Neural crest cell (in vitro differentiated cells): ENCODE results near the gene FOXP1. TPM values are rescaled to one million over a fixed set of nuclear protein-coding genes. Genes with fewer than 3 reads are reported as not detected.

ENCODE experiments used
- DNase-seq: peaks from one replicate; pipeline ENCODE4 v3.0.0; 2021; ENCODE audit warnings: low read depth, mixed read lengths, low spot score
- H3K27ac Mint-ChIP-seq: one replicate; pipeline ENCODE4 v1.8.0; 2021; ENCODE audit warnings: mild to moderate bottlenecking, mixed read lengths; ENCODE audit not compliant: unreplicated experiment
- H3K27me3 Mint-ChIP-seq: 2 replicates; pipeline ENCODE4 v1.8.0; 2021; ENCODE audit warnings: low read depth, mild to moderate bottlenecking, mixed read lengths
- H3K36me3 Mint-ChIP-seq: 2 replicates; pipeline ENCODE4 v1.8.0; 2021; ENCODE audit warnings: low read depth, mild to moderate bottlenecking, mixed read lengths
- H3K4me1 Mint-ChIP-seq: 2 replicates; pipeline ENCODE4 v1.8.0; 2021; ENCODE audit warnings: mixed read lengths
- H3K4me3 Mint-ChIP-seq: one replicate; pipeline ENCODE4 v1.8.0; 2021; ENCODE audit warnings: mild to moderate bottlenecking, mixed read lengths
- H3K9me3 Mint-ChIP-seq: 2 replicates; pipeline ENCODE4 v1.8.0; 2021; ENCODE audit warnings: mixed read lengths
- CTCF ChIP-seq: fragments of 200-600 bp; sonication (generic); conservative IDR thresholded peaks from 2 replicates; pipeline ENCODE4 v1.5.0; 2021; ENCODE audit warnings: antibody characterized with exemption, mild to moderate bottlenecking
- microRNA-seq: library from miRNA; unstranded; fragments of <30 nt; microRNA quantifications from one replicate; pipeline ENCODE4, GENCODE V29; 2020
- total RNA-seq: library from RNA; stranded (reverse); gene quantifications from 2 replicates; pipeline ENCODE4 v1.2.1, GENCODE V29; 2021

FOXP1 gene
- total RNA-seq, 1 donor from 2014 or later, result 22.8 TPM

- H3K4me3 Mint-ChIP-seq, result no peak overlapping the region
These were observed 664.4 kb downstream of the FOXP1 start for GRCh38 chr3:70919091-70919490.

GRCh38 chr3:70916375-70917055 lies 667.0 kb downstream of the FOXP1 start:
- Mint-ChIP-seq H3K27ac (no peak overlapping the region), H3K4me3 (no peak overlapping the region), H3K27me3 (no peaks in the 10 kb centered on the region), H3K4me1 (no peaks in the 10 kb centered on the region), H3K9me3 (peaks cover 2% of the 10 kb centered on the region), H3K36me3 (no peaks in the 10 kb centered on the region)
- no peak for TF ChIP-seq CTCF
- DNase-seq, result no peak

More at GRCh38 chr3:70919091-70919490, 664.4 kb downstream of the FOXP1 start:
- no peak overlapping the region for H3K27ac Mint-ChIP-seq
- peaks cover 6% of the 10 kb centered on the region for H3K9me3 Mint-ChIP-seq
- H3K36me3 Mint-ChIP-seq, result no peaks in the 10 kb centered on the region
- no peak for DNase-seq
- TF ChIP-seq CTCF, result no peak
- no peaks in the 10 kb centered on the region for H3K4me1 Mint-ChIP-seq
- no peaks in the 10 kb centered on the region for H3K27me3 Mint-ChIP-seq

- Mint-ChIP-seq H3K4me3 (no peak overlapping the region), H3K27me3 (no peaks in the 10 kb centered on the region), H3K36me3 (no peaks in the 10 kb centered on the region), H3K27ac (no peak overlapping the region), H3K9me3 (peaks cover 2% of the 10 kb centered on the region), H3K4me1 (no peaks in the 10 kb centered on the region)
- TF ChIP-seq CTCF, result no peak
- DNase-seq, result no peak
These were observed 668.7 kb downstream of the FOXP1 start for GRCh38 chr3:70914862-70915261.

- TF ChIP-seq CTCF, result no peak
- DNase-seq, result no peak
- Mint-ChIP-seq H3K27ac (no peak overlapping the region), H3K9me3 (peaks cover 2% of the 10 kb centered on the region), H3K36me3 (no peaks in the 10 kb centered on the region), H3K4me1 (no peaks in the 10 kb centered on the region), H3K4me3 (no peak overlapping the region), H3K27me3 (no peaks in the 10 kb centered on the region)
These were observed 671.8 kb downstream of the FOXP1 start for GRCh38 chr3:70911719-70912118.

GRCh38 chr3:70905491-70905890 lies 678.0 kb downstream of the FOXP1 start:
- no peak overlapping the region for H3K4me3 Mint-ChIP-seq
- no peak for DNase-seq
- H3K27ac Mint-ChIP-seq, result no peak overlapping the region
- H3K27me3 Mint-ChIP-seq, result peaks cover 3% of the 10 kb centered on the region
- H3K9me3 Mint-ChIP-seq, result no peaks in the 10 kb centered on the region
- H3K36me3 Mint-ChIP-seq, result no peaks in the 10 kb centered on the region
- TF ChIP-seq CTCF, result no peak
- H3K4me1 Mint-ChIP-seq, result no peaks in the 10 kb centered on the region

Small RNA genes lying within 50 kb of the gene (microRNA-seq; reads per million reads assigned to microRNA genes)
- gene MIR1284, result 28.4 reads per million, percentile 41 among the genes with 10 or more reads in this experiment

Other genes with a start within 250 kb of the FOXP1 start
- gene EIF4E3, start 141.7 kb upstream of the FOXP1 start, total RNA-seq, result 8.9 TPM in 2 replicates
- 9.4 and 10.4 TPM in 2 replicates for gene GPR27, start 170.1 kb upstream of the FOXP1 start, total RNA-seq
- gene PROK2, start 201.4 kb upstream of the FOXP1 start, total RNA-seq, result 0.25 TPM in 1 of 2 replicates, not detected in the other